Activated CD4-positive, alpha-beta T cell treated with anti-CD3 and anti-CD28 coated beads, Interleukin-2, amount 50 U/mL, for 1 hour (primary cell): ENCODE measurements around the gene SPATA16.
"Not testable (repeated sequence)": the region's sequence is repeated elsewhere in the genome, so short reads cannot be mapped to it uniquely, and the experiment has no call there.

Experiments used
- DNase-seq: peaks from one replicate; pipeline ENCODE4 v3.0.0-alpha.2; 2020

Gene SPATA16, protein sequence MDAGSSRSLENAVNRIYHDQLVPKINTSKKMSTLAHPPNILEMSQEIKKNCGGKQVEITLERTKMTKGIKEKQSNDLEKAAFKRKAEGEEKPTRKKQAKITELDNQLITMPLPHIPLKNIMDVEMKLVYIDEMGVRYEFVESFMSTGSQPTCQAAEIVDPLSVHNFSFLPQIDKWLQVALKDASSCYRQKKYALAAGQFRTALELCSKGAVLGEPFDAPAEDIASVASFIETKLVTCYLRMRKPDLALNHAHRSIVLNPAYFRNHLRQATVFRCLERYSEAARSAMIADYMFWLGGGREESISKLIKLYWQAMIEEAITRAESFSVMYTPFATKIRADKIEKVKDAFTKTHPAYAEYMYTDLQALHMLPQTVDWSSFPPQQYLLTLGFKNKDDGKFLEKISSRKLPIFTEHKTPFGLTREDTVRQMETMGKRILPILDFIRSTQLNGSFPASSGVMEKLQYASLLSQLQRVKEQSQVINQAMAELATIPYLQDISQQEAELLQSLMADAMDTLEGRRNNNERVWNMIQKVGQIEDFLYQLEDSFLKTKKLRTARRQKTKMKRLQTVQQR

DNA sequence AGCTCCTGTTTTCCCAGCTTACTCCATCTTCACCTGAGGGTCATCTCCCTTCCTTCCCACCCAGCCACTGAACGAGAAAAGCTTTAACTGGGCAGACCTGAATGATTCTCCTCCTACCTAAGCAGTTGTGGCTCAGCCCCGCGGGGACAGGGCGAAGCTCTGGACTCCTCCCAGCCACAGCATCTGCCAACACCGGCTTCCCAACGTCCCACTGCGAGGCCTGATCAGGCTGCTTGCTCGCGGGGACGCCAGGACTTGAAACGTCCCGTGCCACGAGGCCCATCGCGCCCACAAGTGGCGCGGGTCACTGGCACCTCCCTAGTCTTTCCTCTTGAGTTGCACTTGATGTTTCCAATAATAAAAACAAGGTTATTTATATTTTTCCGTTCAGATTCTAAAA lies at the start of gene SPATA16:
SPATA16 (minus strand) TSS at position 250 of the 400 bp plus-strand sequence. CDS start 23,504 bp downstream, outside the sequence.
- no peak for DNase-seq

DNA sequence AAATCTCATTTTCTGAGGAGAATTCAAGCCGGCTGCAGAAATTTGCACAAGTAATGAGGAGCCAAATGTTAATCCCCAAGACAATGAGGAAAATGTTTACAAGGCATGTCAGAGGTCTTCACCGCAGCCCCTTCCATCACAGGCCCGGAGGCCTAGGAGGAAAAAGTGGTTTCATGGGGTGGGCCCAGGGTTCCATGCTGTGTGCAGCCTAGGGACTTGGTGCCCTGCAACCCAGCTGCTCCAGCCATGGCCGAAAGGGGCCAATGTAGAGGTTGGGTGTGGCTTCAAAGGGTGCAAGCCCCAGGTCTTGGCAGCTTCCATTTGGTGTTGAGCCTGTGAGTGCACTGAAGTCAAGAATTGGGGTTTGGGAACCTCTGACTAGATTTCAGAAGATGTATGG lies 42.0 kb upstream of the SPATA16 start:
- DNase-seq: not testable (repeated sequence)

DNA sequence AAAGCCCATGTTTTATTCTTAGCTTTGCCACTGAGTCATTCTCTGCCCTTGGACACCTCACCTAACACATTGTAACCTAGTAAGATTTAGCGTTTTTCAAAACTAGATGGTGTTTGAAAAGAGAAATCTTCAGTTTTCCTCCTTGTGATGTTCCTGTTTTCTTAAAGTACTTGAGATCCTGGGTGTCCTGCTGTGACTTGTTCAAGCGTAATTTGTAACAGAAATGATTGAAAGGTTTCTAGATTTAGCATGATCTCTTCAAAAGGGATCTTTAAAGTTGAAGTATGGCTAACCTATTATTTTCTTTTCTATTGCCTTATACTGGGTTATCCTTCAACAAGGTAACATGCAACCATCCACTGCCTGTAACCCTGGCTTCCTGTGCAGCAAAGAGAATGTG lies 32.6 kb upstream of the SPATA16 start:
- DNase-seq: no peak

DNA sequence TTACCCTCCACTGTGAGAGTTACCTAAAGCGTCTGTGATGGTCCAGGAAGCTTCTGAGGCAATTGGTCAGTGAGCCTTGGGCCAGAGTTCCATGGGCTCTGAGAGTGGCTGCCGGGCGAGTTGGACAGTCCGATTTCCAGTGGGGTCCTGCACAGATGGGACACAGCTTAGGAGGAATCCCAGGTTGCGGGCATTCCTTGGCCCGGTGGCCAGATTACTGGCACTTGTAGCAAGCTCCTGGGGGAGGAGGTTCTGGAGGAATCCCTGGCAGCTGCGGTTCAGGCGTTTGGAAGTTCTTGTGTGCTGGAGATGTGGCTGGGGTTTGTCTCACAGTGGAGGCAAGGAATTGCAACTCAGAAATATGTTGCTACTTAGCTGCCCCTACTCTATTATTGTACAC lies 18.1 kb upstream of the SPATA16 start:
- not testable (repeated sequence) for DNase-seq

DNA sequence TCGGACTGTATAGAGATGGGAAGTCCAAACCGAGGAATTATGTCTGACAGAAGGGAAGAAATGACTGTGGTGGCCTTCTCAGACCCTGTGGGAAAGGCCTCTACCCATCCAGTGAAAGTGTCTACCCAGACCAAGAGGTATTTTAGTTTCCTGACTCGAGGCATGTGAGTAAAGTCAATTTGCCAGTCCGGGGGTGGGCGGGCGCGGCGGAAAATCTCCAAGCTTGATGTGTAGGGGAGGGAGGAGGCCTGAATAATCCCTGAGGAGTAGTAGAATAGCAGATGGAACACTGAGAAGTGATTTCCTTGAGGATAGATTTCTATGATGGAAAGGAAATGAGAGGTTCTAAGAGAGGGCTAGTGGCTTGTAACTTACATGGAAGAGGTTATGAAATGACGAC lies 15.5 kb upstream of the SPATA16 start:
- not testable (repeated sequence) for DNase-seq

DNA sequence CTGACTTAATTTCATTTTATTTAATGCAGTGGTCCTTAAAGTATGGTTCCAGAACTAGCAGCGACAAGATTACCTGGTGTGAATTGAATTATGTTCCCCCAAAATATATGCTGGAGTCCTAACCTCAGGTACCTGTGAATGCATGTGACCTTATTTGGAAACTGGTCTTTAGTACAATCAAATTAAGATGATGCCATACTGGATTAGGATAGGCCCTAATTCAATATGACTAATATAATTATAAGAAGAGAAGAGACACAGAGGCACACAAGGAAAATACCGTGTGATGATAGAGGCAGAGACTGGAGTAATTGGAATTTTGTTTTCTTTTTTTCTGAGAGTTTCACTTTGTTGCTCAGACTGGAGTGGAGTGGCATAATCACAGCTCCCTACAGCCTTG lies 12.6 kb upstream of the SPATA16 start:
- no peak for DNase-seq

DNA sequence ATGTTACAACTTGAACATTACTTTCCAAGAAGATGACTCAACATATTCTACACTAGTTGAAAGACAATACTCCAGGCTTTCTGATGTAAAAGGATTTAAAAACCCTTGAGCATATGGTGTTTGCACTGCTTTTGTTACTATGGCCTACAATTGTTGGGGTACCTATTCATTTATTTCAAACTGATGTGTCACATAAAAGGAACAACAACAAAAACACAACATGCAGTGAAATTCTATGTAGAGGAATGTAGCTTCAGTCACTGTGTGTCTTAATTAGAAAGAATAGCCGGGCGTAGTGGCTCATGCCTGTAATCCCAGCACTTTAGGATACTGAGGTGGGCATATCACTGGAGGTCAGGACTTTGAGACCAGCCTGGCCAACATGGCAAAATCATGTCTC lies 1.6 kb downstream of the SPATA16 start:
- DNase-seq: no peak

DNA sequence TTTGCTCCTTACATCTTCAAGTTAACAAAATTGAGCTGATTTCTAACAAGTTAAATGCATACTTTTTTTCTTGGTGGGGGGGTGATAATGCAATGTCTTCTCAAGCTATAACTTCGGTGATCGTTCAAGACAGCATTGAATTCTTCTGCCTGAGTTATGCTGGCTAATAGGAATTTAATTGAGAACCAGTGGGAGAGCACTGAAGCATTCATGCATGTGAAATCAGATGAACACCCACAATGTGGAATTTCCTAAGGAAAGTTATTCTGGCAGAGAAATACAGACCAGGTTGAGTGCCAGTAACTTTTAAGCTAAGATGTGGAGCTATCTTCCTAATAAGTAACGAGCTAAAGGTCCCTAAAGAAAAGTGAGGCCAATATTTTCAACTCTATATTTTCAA lies 3.0 kb downstream of the SPATA16 start:
- no peak for DNase-seq

DNA sequence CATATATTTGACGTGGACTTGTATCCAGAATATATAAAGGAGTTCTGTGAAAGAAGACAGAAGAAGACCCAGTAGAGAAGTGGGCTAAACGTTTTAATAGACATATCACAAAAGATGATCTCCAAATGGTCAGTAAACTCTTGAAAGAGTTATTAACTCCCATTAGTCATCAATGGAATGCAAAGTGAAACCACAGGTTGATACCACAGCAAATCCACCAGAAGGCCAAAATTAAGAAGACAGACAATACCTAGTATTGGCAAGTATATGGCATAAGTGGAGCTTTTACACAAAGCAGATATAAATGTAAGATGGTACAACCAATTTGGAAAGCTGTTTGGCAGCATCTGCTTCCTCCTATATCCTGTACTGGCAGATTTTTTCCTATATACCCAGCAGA lies 6.0 kb downstream of the SPATA16 start:
- no peak for DNase-seq

DNA sequence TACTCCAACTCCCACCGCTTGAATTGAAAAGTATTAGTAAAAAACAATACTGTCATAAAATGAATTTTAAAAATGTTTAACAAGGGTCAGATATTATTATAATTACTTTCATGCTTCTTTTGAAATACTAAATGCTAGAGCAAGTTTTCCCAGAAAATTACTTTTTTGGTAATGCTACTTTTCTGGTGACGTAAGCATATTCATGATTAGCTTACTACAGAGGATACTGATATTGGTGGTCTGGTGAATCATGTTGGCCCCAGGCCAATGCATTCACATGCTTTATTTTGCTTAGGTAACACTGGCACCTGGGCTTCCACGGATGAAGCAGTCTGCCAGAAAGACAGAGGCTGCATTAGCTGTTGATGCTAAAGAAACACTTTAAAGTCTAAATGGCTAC lies 12.4 kb downstream of the SPATA16 start:
- no peak for DNase-seq

DNA sequence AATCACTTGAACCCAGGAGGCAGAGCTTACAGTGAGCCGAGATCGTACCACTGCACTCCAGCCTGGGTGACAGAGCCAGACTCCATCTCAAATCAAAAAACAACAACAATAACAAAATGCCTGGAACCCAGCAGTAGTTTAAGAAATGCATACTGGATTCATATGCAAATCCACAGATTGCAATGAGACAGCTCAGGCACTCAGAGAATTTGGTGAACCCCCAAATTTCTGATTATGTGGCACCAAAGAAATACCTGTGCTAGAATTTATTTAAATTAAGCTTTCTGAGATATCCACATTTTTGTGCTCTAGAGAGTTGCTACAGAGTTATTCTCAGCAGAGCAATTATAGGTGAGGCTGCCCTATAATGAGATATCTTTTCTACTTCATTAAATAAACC lies 29.7 kb downstream of the SPATA16 start:
- DNase-seq: no peak

DNA sequence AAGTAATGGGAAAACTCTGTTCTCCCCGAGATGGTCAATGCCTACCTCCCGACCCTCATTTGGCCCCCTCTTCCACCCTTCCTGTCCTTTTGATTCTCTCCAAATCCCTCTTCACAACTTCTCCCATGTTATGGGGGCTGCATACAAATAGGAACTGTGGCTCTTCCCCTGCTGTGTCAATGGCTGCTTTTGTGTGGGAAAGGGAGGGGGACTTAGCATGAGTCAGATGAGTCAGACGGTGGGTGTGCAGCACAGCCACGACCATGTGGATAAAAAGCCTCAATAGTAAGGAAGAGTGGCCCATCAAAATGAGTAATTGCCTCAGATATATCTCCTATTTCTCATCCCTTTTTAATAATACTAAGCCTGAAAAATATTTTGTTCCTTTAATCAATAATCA lies 31.9 kb downstream of the SPATA16 start:
- DNase-seq: no peak

DNA sequence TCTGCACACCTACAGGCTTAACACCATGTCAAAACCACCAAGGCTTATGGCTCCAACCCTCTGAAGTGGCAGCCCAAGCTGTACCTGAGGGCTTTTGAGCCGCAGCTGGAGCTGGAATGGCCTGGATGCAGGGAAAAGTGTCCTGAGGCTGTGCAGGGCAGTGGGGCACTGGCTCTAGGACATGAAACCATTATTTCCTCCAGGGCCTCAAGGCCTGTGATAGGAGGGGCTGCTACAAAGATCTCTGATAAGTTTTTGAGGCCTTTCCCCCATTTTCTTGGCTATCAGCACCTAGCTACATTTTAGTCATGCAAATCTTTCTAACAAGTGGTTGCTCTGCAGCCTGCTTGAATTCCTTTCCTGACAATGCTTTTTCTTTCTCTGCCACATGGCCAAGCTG lies 37.6 kb downstream of the SPATA16 start:
- DNase-seq: no peak

DNA sequence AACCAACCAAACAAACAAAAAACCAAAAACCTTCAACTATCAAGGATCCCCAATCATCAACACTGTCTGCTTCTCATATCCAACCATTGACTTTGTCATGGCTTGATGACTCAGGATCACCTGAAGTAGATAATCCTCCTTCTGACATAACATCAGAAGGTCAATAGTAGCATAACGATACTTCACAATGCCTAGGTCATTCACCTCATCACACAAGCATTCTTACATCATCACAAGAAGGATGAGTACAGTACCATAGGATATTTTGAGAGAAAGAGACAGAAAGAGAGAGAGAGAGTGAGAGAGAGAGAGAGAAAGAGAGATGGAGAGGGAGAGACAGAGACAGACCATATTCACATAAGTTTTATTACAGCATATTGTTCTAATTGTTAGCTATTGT lies 42.1 kb downstream of the SPATA16 start:
- no peak for DNase-seq

DNA sequence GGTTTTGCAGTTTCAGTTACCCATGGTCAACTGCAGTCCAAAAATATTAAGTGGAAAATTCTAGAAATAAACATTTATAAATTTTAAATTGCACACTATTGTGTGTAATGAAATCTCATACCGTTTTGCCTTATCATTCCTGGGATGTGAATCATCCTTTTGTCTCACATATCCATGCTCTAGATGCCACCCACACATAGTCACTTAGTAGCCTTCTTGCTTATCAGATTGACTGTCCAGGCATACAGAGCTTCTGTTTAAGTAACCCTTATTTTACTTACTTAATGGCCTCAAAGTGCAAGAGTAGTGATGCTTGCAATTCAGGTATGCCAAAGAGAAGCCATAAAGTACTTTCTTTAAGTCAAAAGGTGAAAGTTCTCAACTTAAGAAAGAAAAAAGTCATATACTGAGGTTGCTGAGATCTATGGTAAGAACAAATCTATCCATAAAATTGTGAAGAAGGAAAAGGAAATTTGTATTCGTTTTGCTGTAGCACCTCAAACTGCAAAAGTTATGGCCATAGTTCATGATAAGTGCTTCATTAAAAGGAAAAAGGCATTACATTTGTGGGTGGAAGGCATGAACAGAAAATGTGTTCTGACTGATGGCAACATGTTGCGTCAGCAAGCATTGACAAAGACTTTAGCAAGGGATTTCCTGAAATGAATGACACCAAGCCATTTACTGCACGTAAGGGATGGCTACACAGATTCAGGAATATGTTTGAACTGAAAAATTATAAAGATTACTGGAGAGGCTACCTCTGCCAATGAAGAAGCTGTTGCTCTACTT lies 43.8 kb downstream of the SPATA16 start:
- DNase-seq: no peak

DNA sequence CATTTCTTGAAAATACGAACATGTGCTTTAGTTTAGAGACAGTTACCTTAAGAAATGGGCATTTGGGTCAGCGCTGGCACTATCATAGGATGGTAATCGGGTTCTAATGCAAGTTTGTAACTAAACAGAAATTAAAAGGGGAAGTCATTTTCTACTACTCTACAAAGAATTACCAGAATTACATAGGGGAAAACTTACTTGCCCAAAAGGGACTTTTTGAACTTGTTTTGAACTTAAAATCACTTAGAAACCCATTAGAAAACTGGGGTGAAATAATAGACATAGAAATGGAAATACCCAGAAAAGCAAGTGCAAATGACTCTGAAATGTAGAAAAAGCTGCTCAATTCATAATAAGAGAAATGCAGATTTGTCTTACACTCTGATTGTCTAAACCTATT lies 44.9 kb downstream of the SPATA16 start:
- DNase-seq: no peak

DNA sequence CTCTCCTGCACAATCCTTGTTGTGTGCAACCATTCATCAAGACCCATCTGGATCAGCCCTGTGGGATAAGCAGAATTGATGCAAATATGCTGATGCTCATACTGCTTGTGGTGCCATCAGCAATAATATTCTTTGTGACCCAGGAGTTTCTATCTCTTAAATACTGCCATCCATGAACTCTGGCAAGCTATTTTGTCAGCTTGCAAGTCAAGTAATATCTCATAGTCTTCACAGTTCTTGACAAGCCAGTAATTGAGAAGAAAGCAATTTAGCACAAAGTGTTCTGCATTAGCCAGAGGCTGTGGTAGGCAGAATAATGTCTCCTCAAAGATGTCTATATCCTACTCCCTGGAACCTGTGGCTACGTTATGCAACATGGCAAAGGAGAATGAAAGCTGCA lies 49.0 kb downstream of the SPATA16 start:
- DNase-seq: no peak

DNA sequence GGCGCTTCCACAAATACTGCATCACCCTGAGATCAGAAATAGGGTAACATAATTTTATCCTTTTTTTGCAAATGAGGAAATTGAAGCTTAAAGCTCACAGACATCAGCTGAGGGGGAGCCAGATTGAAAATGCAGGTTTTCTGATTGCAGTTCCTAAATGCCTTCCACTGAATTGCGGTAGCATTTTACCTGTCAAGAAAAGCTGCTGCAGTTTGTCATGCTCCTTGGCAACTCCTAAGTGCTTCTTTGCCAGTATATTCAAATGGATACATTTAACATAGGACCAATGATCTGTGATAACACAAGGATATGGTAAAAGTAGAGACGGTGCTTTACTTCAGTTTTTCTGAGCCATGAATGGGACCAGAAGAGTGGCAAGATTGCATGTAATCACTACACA lies 50.5 kb downstream of the SPATA16 start:
- DNase-seq: no peak

DNA sequence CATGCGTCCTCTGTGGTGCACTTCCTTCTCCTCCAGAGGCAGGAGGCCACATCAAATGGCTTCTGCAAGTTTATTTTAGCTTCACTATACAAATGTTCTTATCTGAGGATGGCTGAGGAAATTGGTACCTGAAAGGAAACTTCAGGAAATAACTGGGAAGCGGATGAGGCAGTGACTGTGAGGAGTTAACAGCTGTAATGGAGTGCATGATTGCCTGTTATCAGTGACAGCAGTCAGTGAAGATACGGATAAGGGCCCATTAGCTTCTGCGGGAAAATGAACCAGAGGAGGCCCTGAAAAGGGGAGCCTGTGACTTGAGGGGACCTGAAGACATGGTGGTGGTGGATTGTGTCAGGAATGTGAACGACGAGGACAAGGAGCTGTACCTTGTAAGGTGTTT lies 51.8 kb downstream of the SPATA16 start:
- DNase-seq: no peak

DNA sequence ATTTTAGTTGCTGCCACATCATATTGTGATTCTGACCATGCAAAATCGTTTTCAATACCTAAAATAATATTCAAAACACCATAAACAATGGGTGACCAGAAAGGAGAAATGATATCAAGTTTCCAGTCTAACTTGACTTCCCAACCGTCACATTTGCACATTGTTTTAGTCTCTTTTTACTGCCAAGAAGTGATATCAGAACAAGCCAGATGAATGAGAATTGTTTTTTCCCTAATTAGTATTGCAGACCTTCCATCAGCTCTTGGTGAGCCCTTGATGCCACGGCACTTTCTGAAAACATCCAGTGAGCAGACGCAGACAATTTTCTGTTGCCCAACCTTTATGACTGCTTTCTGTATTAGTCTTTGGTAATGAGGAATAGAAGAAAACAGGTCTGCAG lies 62.5 kb downstream of the SPATA16 start:
- no peak for DNase-seq

DNA sequence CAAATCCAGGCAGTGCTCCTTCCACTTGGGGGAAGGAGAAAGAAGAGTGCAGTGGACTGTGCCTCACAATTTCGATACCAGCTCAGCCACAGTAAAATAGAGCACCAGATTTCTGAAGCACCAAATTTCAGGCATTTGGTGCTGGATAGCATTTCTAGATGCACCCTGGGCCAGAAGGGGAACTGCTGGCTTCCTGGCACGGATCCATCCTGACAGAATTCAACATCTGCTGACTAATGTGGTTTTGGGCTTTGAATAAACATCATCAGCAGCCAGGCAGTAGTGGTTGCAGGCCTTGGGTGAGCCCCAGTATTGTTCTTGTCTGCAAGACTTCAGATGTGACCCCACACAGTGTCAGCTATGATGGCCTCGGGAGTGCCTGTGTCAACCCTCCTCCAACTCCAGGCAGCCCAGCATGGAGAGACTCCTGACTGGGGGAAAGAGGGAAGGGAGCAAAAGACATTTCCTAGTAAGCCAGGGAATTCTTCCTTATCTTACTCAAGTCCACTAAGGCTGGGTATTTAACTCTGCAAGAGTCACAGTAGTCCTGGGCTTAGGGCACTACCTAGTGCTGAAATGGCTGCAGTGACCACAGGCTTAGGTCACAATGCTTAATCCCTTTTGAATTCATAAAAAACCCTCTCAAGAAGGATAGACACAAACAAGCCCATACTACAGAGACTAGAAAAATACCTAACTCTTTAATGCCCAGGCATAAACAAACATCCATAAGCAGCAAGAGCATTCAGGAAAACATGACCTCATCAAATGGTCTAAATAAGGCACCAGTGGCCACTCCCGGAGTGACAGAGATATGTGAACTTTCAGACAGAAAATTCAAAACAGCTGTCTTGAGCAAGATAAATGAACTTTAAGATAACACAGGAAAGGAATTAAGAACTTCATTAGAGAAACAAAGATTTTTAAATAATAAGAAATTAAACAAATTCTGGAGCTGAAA lies 74.7 kb downstream of the SPATA16 start:
- no peak for DNase-seq

DNA sequence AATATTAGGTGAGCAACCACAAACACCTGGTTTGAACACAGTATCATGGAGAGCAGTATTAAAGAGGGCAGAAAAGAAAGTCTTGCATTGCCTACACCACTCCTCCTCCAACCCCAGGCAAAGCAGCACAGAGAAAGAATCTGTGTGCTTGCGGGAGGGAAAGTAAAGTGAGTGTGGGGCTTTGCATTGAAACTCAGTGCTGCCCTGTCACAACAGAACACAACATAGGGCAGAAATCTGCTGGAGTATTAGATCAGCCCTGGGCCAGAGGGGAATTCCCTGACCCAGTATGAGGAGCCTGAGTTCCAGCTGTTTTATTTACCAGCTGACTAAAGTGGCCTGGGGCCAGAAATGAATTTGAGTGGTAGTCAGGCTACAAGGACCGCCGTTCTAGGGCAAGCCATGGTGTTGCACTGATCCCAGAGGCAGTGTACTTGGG lies 75.5 kb downstream of the SPATA16 start:
- no peak for DNase-seq

DNA sequence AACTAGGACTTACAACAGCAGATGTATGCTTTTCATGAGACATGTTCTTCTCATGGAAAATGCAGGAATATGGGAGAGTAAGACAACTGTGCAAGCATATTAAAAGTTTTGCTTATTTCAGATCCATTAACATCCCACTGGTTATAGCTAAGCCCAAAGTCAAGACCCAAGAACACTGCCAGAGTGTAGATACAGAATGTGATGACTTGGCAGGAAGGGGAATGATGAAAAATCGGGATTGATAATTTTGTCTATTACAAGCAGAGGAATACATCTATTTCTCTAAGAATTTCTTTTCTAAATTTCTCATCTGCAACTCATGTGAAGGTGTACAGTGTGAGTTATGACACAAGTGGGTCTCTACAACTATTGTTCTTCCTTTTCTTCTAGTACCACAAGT lies 76.4 kb downstream of the SPATA16 start:
- no peak for DNase-seq
